Mucosa of descending colon (tissue), 3 donors: ENCODE data around the gene SYNGR1. TPM values are rescaled to one million over a fixed set of nuclear protein-coding genes. Genes with fewer than 3 reads are reported as not detected.
"Not testable (repeated sequence)": the region's sequence is repeated elsewhere in the genome, so short reads cannot be mapped to it uniquely, and the experiment has no call there.

Source experiments
- ATAC-seq: fragments of 200-7000 bp; cut with Tn5 transposase; one replicate; pipeline ENCODE4 v1.9.1; 2020; ENCODE audit warnings: mild to moderate bottlenecking, moderate library complexity
- DNase-seq, 3 donors: peaks; one replicate each; pipeline ENCODE4 v3.0.0-alpha.2; 2020
- H3K36me3 ChIP-seq: fragments of 200-600 bp; one replicate; pipeline ENCODE4 v1.8.0; 2021; ENCODE audit warnings: low read depth, mild to moderate bottlenecking
- H3K4me1 ChIP-seq: fragments of 200-600 bp; one replicate; pipeline ENCODE4 v1.8.0; 2021; ENCODE audit warnings: low read depth, mild to moderate bottlenecking
- H3K4me3 ChIP-seq: fragments of 200-600 bp; one replicate; pipeline ENCODE4 v1.8.0; 2021; ENCODE audit warnings: mild to moderate bottlenecking
- H3K9me3 ChIP-seq: fragments of 200-600 bp; one replicate; pipeline ENCODE4 v1.8.0; 2021; ENCODE audit warnings: mild to moderate bottlenecking
- CTCF ChIP-seq: fragments of 200-600 bp; IDR thresholded peaks from one replicate; pipeline ENCODE4 v1.8.0; 2022; ENCODE audit warnings: antibody characterized with exemption, mild to moderate bottlenecking
- intact Hi-C, 2 donors: fragments of 100-400 bp; cut with DNase I in 1 of 2; cut with micrococcal nuclease in 1 of 2; formaldehyde crosslinking; loops; one replicate each; pipeline versions ENCODE4 v1.11.0 to v1.11.1; 2022; cut with DNase I, micrococcal nuclease
- total RNA-seq, 3 donors: library from RNA; stranded (reverse); fragmentation: NEBNext Ultra II Directional in 2 of 3; extraction: Animal tissue kit (Norgen Biotek cat#: 25700) in 2 of 3; gene quantifications; one replicate each; pipeline versions ENCODE4 v1.2.1 to v1.2.4, GENCODE V29; 2021 to 2023
- donor health status: DM: no; HTN: no; CAD: no; lungs with moderate emphysema.
- donor health status: DM: no; HTN: no; CAD: no.
- donor health status: DM: no; HTN: yes; CAD: no.

Gene SYNGR1
- total RNA-seq, 3 donors from 2014 or later: 1.7 to 26.5 (median 2.9) TPM

GRCh38 chr22:39332441-39333064 is 17.2 kb upstream of the SYNGR1 start:
- peak; percentile 67 for ATAC-seq

DNA sequence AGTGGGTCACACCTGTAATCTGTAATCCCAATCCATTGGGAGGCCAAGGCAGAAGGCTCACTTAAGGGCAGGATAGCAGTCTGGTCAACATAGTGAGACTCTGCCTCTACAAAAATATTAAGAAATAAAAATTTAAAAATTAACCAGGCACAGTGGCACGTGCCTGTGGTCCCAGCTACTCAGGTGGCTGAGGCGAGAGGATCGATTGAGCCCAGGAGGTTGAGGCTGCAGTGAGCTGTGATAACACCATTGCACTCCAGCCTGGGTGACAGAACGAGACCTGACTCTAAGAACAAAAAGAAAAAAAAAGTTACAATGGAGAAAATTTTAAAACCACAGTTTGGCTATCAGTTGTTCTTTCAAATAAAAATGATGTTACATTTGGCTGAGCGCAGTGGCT is 13.4 kb upstream of the SYNGR1 start:
- intact Hi-C loops: no loop called here
- no peaks in the 10 kb centered on the region for H3K36me3 ChIP-seq
- H3K4me1 ChIP-seq: no peaks in the 10 kb centered on the region
- H3K9me3 ChIP-seq: no peaks in the 10 kb centered on the region
- no peak for TF ChIP-seq CTCF
- no peak overlapping the region for H3K4me3 ChIP-seq
- ATAC-seq (no peak), DNase-seq (no peak)

More at GRCh38 chr22:39332441-39333064, 17.2 kb upstream of the SYNGR1 start:
- TF ChIP-seq CTCF: no peak
- Histone ChIP-seq H3K36me3 (no peaks in the 10 kb centered on the region), H3K4me3 (no peak overlapping the region), H3K9me3 (no peaks in the 10 kb centered on the region), H3K4me1 (no peaks in the 10 kb centered on the region)
- DNase-seq: no peak
- intact Hi-C loops: no loop called here

GRCh38 chr22:39339775-39340174 is 10.0 kb upstream of the SYNGR1 start:
- DNase-seq, intact Hi-C loops, H3K9me3 ChIP-seq, H3K4me1 ChIP-seq, H3K4me3 ChIP-seq, H3K36me3 ChIP-seq, ATAC-seq: not testable (repeated sequence)

GRCh38 chr22:39341179-39341578 is 8.6 kb upstream of the SYNGR1 start:
- Histone ChIP-seq H3K4me1 (no peaks in the 10 kb centered on the region), H3K36me3 (no peaks in the 10 kb centered on the region), H3K9me3 (no peaks in the 10 kb centered on the region), H3K4me3 (no peak overlapping the region)
- ATAC-seq (no peak), DNase-seq (no peak)
- TF ChIP-seq CTCF: no peak
- intact Hi-C loops: no loop called here

DNA sequence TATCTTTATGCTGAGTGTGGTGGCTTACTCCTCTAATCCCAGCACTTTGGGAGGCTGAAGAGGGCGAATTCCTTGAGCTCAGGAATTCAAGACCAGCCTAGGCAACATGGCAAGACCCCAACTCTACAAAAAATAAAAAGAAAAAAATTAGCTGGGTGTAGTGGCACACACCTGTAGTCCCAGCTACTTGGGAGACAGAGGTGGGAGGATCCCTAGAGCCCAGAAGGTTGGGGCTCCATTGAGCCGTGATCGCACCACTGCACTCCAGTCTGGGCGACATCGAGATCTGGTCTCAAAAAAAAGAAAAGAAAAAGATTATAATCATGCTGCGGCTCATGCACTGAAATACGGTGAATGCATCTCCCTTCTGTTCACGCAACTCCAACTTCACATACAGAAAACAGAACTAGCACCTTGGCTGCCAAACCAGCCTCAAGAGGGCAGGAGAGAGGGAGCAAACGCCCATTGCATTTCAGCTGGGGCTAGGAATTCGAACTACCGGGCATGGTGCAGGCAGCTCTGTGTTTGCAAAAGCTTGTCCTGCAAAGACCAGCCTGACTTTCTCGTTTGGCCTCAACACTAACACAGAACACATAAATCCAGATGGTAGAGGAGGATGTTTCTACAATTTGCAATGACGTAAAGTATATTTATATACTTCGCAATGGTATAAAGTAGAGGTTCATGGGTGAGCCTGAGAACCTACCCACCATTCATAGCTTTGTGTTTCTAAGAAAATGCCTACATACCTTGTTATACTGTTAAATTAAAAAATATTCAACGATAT is 6.3 kb upstream of the SYNGR1 start:
- H3K36me3 ChIP-seq: no peaks in the 10 kb centered on the region
- TF ChIP-seq CTCF: peak; percentile 53
- no peaks in the 10 kb centered on the region for H3K4me1 ChIP-seq
- H3K9me3 ChIP-seq: no peaks in the 10 kb centered on the region
- ATAC-seq (peak; percentile 82), DNase-seq (peak in 2 of 3 donors; percentile 52 to 75)
- no peak overlapping the region for H3K4me3 ChIP-seq
- intact Hi-C loops: no loop called here

GRCh38 chr22:39344046-39344390 is 5.8 kb upstream of the SYNGR1 start:
- no peak for ATAC-seq
- H3K36me3 ChIP-seq: no peaks in the 10 kb centered on the region
- no peak overlapping the region for H3K4me3 ChIP-seq
- no peaks in the 10 kb centered on the region for H3K4me1 ChIP-seq
- DNase-seq: no peak
- intact Hi-C loops: no loop called here
- TF ChIP-seq CTCF: no peak
- H3K9me3 ChIP-seq: no peaks in the 10 kb centered on the region
